OCI-LY3 (cell line): Measurements from ENCODE around the gene CNTNAP2.

ENCODE experiments used
- EZH2phosphoT487 ChIP-seq: fragments of 200-600 bp; shearing (Covaris generic); IDR thresholded peaks from 2 replicates; pipeline ENCODE4 v1.6.1; 2018; ENCODE audit warnings: antibody characterized with exemption, mixed run types, low read depth
- TF ChIP-seq, protein P1 (sequence below): fragments of 200-600, 300-600 bp; sonication (generic); IDR thresholded peaks from 2 replicates; pipeline ENCODE4 v1.5.1; 2014; ENCODE audit warnings: antibody characterized with exemption, low read length, low read depth

DNA sequence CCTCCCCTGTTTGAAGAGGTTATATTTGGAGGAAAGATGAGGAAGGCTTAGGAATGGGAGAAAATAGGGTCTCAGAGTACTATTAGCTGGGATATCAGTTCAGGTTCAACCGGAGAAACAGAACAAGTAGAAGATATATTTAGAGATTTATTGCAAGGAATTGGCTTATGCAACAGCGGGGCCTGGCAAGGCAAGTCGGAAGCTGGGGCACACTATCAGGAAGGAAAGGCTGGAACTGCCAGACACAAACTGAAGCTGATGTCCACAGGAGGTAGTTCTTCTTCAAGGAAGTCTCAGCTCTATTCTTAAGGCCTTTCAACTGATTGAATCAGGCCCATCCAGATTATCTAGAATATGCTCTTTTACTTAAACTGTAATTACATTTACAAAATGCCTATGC is 1534.4 kb downstream of the CNTNAP2 start:
- TF ChIP-seq EZH2phosphoT487: no peak
- TF ChIP-seq, protein P1, sequence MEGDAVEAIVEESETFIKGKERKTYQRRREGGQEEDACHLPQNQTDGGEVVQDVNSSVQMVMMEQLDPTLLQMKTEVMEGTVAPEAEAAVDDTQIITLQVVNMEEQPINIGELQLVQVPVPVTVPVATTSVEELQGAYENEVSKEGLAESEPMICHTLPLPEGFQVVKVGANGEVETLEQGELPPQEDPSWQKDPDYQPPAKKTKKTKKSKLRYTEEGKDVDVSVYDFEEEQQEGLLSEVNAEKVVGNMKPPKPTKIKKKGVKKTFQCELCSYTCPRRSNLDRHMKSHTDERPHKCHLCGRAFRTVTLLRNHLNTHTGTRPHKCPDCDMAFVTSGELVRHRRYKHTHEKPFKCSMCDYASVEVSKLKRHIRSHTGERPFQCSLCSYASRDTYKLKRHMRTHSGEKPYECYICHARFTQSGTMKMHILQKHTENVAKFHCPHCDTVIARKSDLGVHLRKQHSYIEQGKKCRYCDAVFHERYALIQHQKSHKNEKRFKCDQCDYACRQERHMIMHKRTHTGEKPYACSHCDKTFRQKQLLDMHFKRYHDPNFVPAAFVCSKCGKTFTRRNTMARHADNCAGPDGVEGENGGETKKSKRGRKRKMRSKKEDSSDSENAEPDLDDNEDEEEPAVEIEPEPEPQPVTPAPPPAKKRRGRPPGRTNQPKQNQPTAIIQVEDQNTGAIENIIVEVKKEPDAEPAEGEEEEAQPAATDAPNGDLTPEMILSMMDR: no peak
